ENCODE data around the gene GPR146. TPM values are rescaled to one million over a fixed set of nuclear protein-coding genes. Genes with fewer than 3 reads are reported as not detected.
A peak's percentile ranks its signal among the peaks of the same experiment; 100 is the strongest.

Gene GPR146
- total and polyA plus RNA-seq, 2 of the 13 experiments (the other 11 are each of a cell fraction or from before 2014, with no cell fraction given): 2.0 to 15.9 TPM

DNA sequence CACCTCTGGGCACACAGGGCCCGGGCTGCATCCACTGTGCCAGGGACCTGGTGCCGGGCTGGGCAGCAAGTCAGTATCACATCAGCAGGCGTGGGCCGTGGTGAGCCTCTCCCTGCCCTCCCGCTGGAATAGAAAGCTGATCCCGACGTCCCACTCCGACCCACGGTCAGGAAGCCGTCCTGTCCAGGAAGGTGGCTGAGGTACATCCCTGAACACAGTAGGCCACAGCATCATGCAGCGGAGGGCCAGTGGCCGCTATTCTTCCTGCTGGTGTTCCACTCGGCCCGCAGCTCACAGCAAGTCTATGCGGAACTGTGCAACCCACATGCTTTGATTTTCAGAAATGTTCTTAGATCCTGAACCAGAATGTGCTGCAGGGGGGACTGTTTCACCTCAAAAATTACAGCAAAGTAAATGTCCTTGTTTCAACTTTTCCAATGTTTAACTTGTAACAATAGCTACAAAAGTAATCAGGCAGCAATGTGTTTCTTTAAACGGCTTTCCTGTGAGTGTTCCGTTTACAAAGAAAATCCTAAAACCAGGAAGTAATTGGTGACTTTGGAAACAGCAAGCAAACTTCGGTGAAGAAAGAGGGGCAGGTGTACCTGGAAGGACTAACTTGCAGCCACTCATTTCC lies 676 bp upstream of the GPR146 start (continued):
- TF ChIP-seq, protein P1, sequence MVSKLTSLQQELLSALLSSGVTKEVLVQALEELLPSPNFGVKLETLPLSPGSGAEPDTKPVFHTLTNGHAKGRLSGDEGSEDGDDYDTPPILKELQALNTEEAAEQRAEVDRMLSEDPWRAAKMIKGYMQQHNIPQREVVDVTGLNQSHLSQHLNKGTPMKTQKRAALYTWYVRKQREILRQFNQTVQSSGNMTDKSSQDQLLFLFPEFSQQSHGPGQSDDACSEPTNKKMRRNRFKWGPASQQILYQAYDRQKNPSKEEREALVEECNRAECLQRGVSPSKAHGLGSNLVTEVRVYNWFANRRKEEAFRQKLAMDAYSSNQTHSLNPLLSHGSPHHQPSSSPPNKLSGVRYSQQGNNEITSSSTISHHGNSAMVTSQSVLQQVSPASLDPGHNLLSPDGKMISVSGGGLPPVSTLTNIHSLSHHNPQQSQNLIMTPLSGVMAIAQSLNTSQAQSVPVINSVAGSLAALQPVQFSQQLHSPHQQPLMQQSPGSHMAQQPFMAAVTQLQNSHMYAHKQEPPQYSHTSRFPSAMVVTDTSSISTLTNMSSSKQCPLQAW (CRISPR knock-in tag; IDR thresholded peaks at IDR 0.05): no peak
- TF ChIP-seq AGO2 (optimal IDR thresholded peaks at IDR 0.05; ENCODE audit: low read depth, low read length) (peak; percentile 49), PAF1 (CRISPR knock-in tag; IDR thresholded peaks at IDR 0.05) (no peak), ZBTB7A (CRISPR knock-in tag; IDR thresholded peaks at IDR 0.05) (no peak), NFRKB (IDR thresholded peaks at IDR 0.05) (no peak), ZSCAN9 (CRISPR knock-in tag; IDR thresholded peaks at IDR 0.05; ENCODE audit: borderline replicate concordance) (no peak), NR2F1 (CRISPR knock-in tag; IDR thresholded peaks at IDR 0.05) (no peak; a peak in 1 of 4 replicates), POLR2G (IDR thresholded peaks at IDR 0.05; ENCODE audit: low read depth, low read length) (no peak), TBX3 (IDR thresholded peaks at IDR 0.05; ENCODE audit: borderline replicate concordance) (no peak), ZNF460 (CRISPR knock-in tag; IDR thresholded peaks at IDR 0.05; ENCODE audit: borderline replicate concordance) (no peak), SRSF9 (IDR thresholded peaks at IDR 0.05; ENCODE audit: borderline replicate concordance, insufficient read depth, low read depth, low read length, poor library complexity, severe bottlenecking) (no peak), ZNF605 (CRISPR knock-in tag; IDR thresholded peaks at IDR 0.05) (no peak), ZFP82 (CRISPR knock-in tag; IDR thresholded peaks at IDR 0.05; ENCODE audit: borderline replicate concordance) (no peak)
- TF ChIP-seq, protein P2, sequence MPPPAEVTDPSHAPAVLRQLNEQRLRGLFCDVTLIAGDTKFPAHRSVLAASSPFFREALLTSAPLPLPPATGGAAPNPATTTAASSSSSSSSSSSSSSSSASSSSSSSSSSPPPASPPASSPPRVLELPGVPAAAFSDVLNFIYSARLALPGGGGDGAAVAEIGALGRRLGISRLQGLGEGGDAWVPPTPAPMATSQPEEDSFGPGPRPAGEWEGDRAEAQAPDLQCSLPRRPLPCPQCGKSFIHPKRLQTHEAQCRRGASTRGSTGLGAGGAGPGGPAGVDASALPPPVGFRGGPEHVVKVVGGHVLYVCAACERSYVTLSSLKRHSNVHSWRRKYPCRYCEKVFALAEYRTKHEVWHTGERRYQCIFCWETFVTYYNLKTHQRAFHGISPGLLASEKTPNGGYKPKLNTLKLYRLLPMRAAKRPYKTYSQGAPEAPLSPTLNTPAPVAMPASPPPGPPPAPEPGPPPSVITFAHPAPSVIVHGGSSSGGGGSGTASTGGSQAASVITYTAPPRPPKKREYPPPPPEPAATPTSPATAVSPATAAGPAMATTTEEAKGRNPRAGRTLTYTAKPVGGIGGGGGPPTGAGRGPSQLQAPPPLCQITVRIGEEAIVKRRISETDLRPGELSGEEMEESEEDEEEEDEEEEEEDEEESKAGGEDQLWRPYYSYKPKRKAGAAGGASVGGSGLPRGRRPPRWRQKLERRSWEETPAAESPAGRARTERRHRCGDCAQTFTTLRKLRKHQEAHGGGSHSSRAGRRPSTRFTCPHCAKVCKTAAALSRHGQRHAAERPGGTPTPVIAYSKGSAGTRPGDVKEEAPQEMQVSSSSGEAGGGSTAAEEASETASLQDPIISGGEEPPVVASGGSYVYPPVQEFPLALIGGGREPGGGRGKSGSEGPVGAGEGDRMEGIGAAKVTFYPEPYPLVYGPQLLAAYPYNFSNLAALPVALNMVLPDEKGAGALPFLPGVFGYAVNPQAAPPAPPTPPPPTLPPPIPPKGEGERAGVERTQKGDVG (CRISPR knock-in tag; IDR thresholded peaks at IDR 0.05; ENCODE audit: borderline replicate concordance): peak; percentile 89; the same call in 1 of the 2 replicates
- TF ChIP-seq, protein P3, sequence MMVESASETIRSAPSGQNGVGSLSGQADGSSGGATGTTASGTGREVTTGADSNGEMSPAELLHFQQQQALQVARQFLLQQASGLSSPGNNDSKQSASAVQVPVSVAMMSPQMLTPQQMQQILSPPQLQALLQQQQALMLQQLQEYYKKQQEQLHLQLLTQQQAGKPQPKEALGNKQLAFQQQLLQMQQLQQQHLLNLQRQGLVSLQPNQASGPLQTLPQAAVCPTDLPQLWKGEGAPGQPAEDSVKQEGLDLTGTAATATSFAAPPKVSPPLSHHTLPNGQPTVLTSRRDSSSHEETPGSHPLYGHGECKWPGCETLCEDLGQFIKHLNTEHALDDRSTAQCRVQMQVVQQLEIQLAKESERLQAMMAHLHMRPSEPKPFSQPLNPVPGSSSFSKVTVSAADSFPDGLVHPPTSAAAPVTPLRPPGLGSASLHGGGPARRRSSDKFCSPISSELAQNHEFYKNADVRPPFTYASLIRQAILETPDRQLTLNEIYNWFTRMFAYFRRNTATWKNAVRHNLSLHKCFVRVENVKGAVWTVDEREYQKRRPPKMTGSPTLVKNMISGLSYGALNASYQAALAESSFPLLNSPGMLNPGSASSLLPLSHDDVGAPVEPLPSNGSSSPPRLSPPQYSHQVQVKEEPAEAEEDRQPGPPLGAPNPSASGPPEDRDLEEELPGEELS (CRISPR knock-in tag; IDR thresholded peaks at IDR 0.05): 0 out of 2 replicates have a peak, but pooled peaks have one; percentile 18
- TF ChIP-seq, protein P4, sequence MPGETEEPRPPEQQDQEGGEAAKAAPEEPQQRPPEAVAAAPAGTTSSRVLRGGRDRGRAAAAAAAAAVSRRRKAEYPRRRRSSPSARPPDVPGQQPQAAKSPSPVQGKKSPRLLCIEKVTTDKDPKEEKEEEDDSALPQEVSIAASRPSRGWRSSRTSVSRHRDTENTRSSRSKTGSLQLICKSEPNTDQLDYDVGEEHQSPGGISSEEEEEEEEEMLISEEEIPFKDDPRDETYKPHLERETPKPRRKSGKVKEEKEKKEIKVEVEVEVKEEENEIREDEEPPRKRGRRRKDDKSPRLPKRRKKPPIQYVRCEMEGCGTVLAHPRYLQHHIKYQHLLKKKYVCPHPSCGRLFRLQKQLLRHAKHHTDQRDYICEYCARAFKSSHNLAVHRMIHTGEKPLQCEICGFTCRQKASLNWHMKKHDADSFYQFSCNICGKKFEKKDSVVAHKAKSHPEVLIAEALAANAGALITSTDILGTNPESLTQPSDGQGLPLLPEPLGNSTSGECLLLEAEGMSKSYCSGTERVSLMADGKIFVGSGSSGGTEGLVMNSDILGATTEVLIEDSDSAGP (CRISPR knock-in tag; IDR thresholded peaks at IDR 0.05; ENCODE audit: borderline replicate concordance): peak; percentile 26; the same call in 1 of the 2 replicates
- TF ChIP-seq, protein P5, sequence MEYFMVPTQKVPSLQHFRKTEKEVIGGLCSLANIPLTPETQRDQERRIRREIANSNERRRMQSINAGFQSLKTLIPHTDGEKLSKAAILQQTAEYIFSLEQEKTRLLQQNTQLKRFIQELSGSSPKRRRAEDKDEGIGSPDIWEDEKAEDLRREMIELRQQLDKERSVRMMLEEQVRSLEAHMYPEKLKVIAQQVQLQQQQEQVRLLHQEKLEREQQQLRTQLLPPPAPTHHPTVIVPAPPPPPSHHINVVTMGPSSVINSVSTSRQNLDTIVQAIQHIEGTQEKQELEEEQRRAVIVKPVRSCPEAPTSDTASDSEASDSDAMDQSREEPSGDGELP (IDR thresholded peaks at IDR 0.05; ENCODE audit: borderline replicate concordance, low read depth): no peak

All from HepG2 (cell line).